Measurements from ENCODE around the gene QARS1. TPM values are rescaled to one million over a fixed set of nuclear protein-coding genes. Genes with fewer than 3 reads are reported as not detected.
A peak's percentile ranks its signal among the peaks of the same experiment; 100 is the strongest.

QARS1 gene
- total and polyA plus RNA-seq, 2 experiments from 2014 or later, result 173 to 373 TPM

DNA sequence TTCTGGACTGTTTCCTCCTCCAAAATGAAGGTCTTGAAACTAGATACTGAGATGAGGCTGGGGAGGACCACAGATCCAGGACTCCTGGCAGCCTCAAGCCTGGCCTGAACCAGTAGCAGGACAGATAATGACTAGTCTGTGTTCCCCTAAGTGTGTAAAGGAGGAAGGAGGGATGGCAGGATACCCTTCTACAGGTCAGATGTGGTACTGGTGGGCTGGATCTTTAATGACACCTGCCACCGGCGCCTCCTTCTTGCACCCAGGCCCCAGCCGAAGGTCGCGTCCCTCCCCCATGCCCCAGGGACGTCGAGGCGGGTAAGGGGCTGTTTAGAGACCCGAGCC lies 15.5 kb upstream of the QARS1 start:
- peaks cover 4% of the 10 kb centered on the region; the same call in 1 of the 2 replicates for H3K4me1 ChIP-seq (ENCODE audit: insufficient read depth)
- H3K4me2 ChIP-seq, result peak overlapping the region; percentile 96
- H3K27ac ChIP-seq (ENCODE audit: low read depth), result peak overlapping the region; percentile 81; the same call in 1 of the 2 replicates
- Mint-ChIP-seq H3K36me3 (ENCODE audit: low read depth) (peaks cover 40% of the 10 kb centered on the region), H3K27me3 (ENCODE audit: insufficient read depth, low read depth, poor library complexity) (peaks cover 7% of the 10 kb centered on the region), H3K9me3 (no peaks in the 10 kb centered on the region; the same call in 2 of the 3 replicates), H3K4me1 (peaks cover 4% of the 10 kb centered on the region; the same call in 2 of the 3 replicates), H3K4me3 (peak overlapping the region; percentile 87), H3K27ac (peak overlapping the region; percentile 81; the same call in 1 of the 2 replicates)
- H3K79me2 ChIP-seq (replicated peaks; ENCODE audit: insufficient read depth), result peaks cover 10% of the 10 kb centered on the region
- peak overlapping the region; percentile 94 for H3K4me3 ChIP-seq
- no peaks in the 10 kb centered on the region for H3K27me3 ChIP-seq (ENCODE audit: insufficient read depth)
- H3K9me2 ChIP-seq (ENCODE audit: insufficient read depth), result no peaks in the 10 kb centered on the region
- H4K20me1 ChIP-seq (replicated peaks; ENCODE audit: insufficient read depth), result no peaks in the 10 kb centered on the region
- DNase-seq (ENCODE audit: low spot score) (peak; percentile 33), ATAC-seq (peak; percentile 10; the same call in 2 of the 3 replicates)
- H2AFZ ChIP-seq, result no peak overlapping the region
- TF ChIP-seq CREB1 (CRISPR knock-in tag; IDR thresholded peaks at IDR 0.05; ENCODE audit: low read depth), result no peak
- no peak for TF ChIP-seq ZNF331 (CRISPR knock-in tag; IDR thresholded peaks at IDR 0.05; ENCODE audit: low read depth)
- TF ChIP-seq ZNF114 (CRISPR knock-in tag; IDR thresholded peaks at IDR 0.05), result no peak
- TF ChIP-seq JUNB (IDR thresholded peaks at IDR 0.05; ENCODE audit: unreplicated experiment), result no peak
- TF ChIP-seq, protein P1, sequence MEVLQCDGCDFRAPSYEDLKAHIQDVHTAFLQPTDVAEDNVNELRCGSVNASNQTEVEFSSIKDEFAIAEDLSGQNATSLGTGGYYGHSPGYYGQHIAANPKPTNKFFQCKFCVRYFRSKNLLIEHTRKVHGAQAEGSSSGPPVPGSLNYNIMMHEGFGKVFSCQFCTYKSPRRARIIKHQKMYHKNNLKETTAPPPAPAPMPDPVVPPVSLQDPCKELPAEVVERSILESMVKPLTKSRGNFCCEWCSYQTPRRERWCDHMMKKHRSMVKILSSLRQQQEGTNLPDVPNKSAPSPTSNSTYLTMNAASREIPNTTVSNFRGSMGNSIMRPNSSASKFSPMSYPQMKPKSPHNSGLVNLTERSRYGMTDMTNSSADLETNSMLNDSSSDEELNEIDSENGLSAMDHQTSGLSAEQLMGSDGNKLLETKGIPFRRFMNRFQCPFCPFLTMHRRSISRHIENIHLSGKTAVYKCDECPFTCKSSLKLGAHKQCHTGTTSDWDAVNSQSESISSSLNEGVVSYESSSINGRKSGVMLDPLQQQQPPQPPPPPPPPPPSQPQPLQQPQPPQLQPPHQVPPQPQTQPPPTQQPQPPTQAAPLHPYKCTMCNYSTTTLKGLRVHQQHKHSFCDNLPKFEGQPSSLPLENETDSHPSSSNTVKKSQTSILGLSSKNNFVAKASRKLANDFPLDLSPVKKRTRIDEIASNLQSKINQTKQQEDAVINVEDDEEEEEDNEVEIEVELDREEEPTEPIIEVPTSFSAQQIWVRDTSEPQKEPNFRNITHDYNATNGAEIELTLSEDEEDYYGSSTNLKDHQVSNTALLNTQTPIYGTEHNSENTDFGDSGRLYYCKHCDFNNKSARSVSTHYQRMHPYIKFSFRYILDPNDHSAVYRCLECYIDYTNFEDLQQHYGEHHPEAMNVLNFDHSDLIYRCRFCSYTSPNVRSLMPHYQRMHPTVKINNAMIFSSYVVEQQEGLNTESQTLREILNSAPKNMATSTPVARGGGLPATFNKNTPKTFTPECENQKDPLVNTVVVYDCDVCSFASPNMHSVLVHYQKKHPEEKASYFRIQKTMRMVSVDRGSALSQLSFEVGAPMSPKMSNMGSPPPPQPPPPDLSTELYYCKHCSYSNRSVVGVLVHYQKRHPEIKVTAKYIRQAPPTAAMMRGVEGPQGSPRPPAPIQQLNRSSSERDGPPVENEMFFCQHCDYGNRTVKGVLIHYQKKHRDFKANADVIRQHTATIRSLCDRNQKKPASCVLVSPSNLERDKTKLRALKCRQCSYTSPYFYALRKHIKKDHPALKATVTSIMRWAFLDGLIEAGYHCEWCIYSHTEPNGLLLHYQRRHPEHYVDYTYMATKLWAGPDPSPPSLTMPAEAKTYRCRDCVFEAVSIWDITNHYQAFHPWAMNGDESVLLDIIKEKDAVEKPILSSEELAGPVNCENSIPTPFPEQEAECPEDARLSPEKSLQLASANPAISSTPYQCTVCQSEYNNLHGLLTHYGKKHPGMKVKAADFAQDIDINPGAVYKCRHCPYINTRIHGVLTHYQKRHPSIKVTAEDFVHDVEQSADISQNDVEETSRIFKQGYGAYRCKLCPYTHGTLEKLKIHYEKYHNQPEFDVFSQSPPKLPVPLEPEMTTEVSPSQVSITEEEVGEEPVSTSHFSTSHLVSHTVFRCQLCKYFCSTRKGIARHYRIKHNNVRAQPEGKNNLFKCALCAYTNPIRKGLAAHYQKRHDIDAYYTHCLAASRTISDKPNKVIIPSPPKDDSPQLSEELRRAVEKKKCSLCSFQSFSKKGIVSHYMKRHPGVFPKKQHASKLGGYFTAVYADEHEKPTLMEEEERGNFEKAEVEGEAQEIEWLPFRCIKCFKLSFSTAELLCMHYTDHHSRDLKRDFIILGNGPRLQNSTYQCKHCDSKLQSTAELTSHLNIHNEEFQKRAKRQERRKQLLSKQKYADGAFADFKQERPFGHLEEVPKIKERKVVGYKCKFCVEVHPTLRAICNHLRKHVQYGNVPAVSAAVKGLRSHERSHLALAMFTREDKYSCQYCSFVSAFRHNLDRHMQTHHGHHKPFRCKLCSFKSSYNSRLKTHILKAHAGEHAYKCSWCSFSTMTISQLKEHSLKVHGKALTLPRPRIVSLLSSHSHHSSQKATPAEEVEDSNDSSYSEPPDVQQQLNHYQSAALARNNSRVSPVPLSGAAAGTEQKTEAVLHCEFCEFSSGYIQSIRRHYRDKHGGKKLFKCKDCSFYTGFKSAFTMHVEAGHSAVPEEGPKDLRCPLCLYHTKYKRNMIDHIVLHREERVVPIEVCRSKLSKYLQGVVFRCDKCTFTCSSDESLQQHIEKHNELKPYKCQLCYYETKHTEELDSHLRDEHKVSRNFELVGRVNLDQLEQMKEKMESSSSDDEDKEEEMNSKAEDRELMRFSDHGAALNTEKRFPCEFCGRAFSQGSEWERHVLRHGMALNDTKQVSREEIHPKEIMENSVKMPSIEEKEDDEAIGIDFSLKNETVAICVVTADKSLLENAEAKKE (CRISPR knock-in tag; IDR thresholded peaks at IDR 0.05), result no peak
- no peak for TF ChIP-seq STAT1 (IDR thresholded peaks at IDR 0.05; ENCODE audit: unreplicated experiment)
- TF ChIP-seq, protein P2, sequence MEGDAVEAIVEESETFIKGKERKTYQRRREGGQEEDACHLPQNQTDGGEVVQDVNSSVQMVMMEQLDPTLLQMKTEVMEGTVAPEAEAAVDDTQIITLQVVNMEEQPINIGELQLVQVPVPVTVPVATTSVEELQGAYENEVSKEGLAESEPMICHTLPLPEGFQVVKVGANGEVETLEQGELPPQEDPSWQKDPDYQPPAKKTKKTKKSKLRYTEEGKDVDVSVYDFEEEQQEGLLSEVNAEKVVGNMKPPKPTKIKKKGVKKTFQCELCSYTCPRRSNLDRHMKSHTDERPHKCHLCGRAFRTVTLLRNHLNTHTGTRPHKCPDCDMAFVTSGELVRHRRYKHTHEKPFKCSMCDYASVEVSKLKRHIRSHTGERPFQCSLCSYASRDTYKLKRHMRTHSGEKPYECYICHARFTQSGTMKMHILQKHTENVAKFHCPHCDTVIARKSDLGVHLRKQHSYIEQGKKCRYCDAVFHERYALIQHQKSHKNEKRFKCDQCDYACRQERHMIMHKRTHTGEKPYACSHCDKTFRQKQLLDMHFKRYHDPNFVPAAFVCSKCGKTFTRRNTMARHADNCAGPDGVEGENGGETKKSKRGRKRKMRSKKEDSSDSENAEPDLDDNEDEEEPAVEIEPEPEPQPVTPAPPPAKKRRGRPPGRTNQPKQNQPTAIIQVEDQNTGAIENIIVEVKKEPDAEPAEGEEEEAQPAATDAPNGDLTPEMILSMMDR (conservative IDR thresholded peaks at IDR 0.05; ENCODE audit: low read depth in 2 of 2), result no peak
- TF ChIP-seq, protein P3, sequence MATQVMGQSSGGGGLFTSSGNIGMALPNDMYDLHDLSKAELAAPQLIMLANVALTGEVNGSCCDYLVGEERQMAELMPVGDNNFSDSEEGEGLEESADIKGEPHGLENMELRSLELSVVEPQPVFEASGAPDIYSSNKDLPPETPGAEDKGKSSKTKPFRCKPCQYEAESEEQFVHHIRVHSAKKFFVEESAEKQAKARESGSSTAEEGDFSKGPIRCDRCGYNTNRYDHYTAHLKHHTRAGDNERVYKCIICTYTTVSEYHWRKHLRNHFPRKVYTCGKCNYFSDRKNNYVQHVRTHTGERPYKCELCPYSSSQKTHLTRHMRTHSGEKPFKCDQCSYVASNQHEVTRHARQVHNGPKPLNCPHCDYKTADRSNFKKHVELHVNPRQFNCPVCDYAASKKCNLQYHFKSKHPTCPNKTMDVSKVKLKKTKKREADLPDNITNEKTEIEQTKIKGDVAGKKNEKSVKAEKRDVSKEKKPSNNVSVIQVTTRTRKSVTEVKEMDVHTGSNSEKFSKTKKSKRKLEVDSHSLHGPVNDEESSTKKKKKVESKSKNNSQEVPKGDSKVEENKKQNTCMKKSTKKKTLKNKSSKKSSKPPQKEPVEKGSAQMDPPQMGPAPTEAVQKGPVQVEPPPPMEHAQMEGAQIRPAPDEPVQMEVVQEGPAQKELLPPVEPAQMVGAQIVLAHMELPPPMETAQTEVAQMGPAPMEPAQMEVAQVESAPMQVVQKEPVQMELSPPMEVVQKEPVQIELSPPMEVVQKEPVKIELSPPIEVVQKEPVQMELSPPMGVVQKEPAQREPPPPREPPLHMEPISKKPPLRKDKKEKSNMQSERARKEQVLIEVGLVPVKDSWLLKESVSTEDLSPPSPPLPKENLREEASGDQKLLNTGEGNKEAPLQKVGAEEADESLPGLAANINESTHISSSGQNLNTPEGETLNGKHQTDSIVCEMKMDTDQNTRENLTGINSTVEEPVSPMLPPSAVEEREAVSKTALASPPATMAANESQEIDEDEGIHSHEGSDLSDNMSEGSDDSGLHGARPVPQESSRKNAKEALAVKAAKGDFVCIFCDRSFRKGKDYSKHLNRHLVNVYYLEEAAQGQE (IDR thresholded peaks at IDR 0.05; ENCODE audit: unreplicated experiment), result no peak
- H3F3A ChIP-seq (replicated peaks; ENCODE audit: low read depth), result peaks cover 21% of the 10 kb centered on the region
- H3K36me3 ChIP-seq (ENCODE audit: insufficient read depth), result peaks cover 11% of the 10 kb centered on the region
